ENCODE results near the gene OPHN1.

OPHN1 gene

DNA sequence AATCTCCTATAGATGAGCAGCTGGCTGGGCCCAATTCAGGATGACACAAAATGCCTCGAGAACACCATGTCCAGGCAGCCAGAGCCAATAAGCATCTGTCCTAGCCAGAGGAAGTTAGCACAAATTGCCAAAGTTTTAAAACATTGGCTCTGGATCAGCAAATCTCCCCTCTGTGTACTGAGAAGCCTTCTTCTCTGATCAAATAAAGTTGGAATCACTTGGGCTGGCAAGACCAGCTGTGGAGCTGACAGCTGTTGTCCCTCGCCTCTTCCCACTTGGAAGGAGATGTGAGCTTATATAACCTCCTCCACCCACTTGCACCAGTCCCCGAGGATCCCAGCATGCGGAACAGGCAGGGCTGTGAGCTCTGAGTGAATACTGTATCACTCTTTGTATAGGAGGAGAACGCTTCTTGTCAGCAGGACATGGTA, 183.9 kb downstream of the OPHN1 start:
- no peak for DNase-seq (ENCODE audit: low spot score)

DNA sequence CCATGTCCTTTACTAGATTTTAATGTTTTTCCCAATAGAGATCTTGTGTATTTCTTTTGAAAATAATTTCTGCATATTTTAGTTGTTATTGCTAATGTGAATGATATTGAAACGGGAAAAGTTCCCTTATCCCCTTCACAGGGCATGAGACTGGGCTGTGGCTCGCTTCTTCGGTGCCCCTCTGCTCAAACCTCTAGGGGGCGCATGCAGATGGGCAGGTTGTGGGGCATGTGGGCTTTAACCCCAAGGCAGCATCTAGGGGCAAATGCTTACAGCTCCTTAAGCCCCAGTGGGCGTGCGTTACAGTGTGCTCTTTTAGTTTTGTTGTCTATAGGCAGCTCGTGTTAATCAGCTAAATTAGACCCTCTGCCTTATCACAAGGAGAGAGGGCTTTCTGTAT, 194.7 kb downstream of the OPHN1 start:
- no peak for DNase-seq (ENCODE audit: low spot score)

DNA sequence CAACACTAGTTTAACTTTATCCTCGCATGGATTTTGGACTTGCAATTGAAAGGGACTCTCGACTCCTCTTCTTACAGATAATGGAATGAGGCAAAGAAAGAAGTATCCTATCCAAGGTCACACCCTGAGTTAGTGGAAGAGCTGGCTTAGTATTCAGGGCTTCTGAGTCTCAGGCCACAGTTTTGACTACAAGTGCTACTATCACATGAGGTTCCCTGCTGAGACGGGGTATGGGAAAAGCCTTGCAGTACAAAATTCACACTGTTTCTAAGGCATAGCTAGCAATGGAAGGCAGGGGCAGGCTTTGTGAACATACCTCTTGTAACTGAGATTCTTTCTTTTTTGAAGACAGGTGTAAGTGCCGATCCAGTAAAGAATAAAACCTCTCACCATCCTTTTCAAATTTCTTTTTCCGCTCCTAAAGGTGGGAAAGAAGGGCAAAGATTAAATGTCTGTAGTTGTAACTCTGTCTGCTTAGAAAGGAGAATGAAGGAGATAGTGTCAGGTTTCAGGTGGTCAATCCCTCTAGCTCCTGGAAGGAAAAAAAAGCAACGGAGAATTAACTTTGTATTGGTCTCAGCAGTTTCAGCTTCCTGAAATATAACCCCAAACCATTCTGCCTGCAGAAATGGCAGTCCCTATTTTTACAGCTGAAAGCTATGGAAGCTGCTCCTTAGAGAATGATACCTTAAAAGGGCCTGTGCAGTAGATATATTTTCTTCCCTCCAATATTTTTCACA, 199.0 kb downstream of the OPHN1 start:
- DNase-seq (ENCODE audit: low spot score) = no peak

DNA sequence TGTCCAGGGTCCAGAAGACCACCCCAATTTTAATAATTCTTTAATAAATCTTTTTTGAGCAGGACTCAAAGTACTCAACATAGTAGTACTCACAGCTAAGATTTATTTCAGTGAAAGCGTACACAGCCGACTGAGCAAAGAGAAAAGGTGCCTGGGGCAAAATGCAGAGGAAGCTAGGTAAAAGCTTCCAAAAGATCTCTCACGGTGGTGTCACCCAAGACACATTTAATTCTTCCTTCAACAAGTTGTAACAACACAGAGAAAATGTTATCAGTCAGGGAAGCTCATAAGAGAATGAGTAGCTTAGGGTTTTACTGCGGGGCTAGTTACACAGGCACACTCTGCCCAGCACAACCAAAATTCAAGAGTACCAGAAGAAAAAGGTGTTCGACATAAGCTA, 201.1 kb downstream of the OPHN1 start:
- DNase-seq (ENCODE audit: low spot score) = no peak

DNA sequence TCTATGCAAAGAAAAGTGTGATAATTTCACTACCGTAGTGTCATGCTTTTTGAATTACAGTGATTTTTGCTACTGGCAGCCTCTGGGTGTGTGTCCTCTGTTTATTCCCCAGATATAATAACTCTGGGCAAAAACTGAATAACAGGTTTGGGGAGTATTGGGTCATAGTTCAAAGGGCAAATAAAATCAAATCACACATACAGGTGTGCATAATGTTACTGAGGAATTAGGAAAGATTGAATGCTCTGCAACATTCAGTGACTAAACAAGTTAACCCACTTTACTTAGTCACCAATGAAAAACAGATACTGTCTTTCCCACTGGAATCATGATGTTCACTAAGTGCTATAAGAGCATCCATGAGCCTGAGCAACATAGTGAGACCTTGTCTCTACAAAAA, 224.3 kb downstream of the OPHN1 start:
- no peak for DNase-seq (ENCODE audit: low spot score)

DNA sequence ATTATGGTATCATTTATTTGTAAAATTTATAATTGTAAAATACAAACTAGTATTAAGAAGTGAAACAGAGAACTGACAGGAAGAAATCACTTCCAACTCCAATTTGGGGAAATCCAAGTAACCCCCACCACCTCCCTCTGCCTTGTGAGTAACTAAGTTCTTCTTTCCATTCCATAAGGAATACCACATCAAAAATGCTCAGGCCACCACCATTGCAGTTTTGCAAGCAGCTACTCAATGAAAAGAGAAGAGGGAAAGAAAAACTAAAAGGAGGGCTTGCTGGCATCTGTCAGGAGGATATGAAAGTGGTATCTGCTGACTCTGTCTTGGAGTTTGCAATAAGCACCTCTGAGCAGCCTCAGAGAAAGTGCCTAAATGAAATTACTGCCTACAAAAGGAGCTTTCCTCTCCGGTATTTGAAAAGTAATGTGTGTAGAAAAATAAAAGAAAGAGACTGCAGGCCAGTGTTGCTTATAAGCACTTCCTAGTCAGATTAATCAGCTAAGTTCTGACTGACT, 228.7 kb downstream of the OPHN1 start:
- DNase-seq (ENCODE audit: low spot score) = no peak

DNA sequence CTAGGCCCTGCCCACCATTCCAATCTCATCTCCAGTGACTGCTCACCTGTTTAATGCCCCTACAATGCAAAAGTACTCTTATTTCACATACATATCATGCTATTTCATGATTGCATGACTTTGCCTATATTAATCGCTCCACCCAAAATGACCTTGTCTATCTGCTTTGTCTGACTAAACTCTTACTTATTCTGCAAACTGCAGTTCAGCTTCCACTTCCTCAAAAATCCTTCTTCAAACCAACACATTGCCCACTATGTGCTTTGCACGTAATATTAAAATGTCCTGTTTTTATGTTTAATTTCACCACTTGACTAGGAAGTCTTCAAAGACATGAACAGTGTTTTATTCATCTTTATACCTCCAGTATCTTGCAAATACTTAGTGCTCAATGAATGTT, 229.6 kb downstream of the OPHN1 start:
- DNase-seq (ENCODE audit: low spot score) = no peak

DNA sequence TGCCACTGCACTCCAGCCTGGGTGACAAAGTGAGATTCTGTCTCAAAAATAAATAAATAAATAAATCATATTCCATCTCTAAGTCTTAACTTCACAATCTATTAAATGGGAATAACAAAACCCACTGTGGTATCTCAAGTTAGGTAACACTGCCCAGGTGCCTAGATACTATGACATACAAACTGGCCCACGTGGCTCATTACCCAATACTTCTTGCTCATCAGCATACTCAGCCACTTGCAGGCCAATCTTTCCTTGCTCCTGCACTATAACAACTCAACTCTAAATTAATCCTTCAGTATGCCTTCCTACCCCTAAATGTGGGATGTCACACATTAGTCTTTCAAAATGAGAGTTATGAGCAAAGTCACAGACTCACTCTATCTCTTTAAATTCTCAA, 230.1 kb downstream of the OPHN1 start:
- no peak for DNase-seq (ENCODE audit: low spot score)

DNA sequence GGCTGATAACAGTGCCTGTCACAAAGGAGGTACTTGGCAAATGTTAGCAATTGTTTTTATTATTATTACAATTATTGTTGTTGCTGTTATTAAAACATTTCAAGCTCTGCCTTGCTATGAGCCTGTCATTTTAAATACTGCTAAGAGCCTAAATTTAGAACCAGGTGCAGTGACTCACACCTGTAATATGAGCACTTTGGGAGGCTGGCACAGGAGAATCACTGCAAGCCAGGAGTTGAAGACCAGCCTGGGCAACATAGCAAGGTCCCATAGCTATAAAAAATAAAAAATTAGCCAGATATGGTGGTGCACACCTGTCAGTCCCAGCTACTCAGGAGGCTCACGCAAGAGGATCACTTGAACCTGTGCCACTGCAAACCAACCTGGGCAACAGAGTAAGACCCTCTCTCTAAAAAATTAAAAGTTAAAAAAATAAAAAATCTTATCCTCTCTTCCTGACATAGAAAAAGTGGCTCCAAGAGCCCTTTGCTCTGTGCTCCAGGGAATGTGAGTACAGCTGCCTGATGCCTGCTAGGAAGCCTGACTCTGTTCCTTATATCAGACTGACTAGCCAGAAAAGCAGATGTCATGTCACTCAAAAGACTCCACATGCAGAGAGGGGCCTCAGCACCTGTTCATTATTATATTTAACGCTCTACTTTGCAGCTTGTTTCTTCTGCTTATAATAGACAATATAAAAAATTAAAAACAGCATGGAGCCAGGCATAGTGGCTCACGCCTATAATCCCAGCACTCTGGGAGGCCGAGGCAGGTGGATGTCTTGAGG, 234.0 kb downstream of the OPHN1 start:
- DNase-seq (ENCODE audit: low spot score) = no peak

DNA sequence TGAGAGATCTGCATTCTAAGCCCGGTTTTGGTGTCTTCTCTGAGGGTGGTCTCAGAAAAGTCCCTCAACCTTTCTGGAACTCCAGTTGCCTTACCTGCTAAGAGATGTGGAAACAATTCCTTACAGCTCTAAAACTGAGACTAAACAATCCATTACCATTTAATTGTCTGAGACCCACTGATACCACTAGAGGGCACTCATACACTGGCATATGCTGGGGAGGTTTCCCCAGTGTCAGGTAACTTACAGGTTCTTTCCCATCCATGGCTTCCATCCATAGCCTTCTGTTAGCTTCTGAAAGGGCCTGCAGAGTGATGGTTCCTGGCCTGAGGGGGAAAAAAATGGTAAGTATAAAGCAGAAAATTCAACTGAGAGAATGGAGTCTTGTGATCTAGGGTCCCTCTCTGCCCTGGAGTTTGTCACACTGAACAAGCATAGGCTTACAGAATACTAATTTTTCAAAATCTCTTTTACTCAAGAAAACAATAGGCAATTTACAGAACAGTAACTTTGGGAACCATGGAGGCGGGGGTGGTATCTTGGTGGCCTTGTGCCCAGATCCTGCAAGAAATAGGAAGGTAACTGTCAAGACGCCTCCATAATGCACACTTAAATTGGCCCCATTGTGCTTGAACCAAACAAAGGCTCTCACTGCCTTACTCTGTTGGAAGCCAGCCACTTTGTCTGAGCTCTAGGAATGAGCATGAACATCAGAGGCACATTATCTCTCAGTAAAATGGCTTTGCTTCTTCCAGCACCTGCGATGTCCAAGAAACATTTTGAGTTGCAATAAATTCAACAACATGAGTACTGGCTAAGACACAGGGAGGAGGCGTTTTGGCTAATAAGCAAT, 236.1 kb downstream of the OPHN1 start:
- peak; percentile 42 for DNase-seq (ENCODE audit: low spot score)

DNA sequence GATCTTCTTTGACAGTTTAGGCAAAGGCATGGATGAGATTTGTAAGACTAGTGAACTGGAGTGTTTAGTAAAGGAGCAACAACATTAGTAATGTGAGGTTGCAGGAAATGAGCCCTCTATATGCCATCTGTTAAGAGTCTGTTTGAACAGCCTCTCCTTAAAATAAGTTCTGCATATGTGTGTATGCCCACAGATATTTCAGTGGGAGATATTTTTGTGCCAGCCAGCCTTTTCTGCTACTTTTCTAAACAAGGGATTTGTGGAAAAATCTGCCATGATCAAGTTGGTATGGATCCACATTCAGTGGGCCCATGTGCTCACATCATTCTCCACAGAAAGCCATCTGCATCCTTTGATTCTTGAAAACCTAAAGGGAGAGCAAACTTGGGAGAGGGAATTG, 237.7 kb downstream of the OPHN1 start:
- DNase-seq (ENCODE audit: low spot score) = no peak

DNA sequence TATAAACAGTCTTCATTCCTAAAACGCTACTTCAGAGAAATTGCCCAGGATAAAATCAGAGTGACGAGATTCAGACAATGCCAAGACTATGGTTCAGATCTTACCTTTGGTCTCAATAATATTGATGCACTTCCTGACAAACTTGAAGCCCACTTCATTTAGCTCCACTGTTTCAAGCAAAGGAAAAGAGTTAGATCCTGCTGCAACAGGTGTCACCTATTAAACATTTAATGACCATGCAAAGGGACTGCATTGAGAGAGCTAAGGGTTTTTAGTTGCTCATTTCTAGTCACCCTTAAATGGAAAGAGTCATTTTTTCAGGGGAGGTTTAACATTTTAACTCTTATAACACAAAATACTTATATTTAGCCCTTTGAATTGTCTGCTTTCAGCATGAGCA, 239.5 kb downstream of the OPHN1 start:
- DNase-seq (ENCODE audit: low spot score) = no peak

DNA sequence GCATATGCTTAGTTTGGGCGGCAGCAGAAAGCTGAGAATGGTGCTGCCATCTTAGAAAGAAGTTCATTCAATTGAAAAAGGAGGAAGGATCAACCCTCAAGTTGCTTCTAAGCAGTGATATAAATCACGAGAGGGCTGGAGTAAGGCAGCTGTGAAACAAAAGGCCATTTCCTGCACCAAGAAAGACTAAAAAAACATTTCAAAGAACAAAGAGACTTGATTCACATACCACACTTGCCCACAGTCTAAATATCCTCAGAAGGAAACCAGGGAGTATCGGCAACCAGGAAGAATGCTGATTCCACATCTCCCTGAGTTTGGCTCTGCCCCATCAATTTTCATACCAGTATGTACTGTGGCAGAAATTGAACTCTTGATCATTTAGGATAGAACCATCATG, 240.1 kb downstream of the OPHN1 start:
- DNase-seq (ENCODE audit: low spot score) = no peak

DNA sequence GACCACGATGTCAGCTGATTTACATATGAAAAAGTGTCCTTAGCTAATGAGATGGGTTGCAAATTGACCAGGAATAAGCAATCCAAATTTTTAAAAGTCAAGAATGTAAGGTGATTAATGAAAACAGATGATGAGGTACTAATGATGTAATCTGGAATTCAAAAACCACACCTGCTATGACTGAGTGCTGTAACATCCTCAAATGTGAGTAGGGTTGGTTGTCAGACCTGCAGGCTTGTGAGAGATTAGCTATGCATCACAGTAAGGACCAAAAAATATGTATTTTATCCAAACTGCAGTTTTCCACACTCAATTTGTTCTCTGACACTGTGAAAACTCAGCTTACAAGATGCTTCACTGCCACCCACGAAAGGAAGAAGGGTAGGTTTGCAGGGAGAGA, 242.5 kb downstream of the OPHN1 start:
- DNase-seq (ENCODE audit: low spot score) = no peak

DNA sequence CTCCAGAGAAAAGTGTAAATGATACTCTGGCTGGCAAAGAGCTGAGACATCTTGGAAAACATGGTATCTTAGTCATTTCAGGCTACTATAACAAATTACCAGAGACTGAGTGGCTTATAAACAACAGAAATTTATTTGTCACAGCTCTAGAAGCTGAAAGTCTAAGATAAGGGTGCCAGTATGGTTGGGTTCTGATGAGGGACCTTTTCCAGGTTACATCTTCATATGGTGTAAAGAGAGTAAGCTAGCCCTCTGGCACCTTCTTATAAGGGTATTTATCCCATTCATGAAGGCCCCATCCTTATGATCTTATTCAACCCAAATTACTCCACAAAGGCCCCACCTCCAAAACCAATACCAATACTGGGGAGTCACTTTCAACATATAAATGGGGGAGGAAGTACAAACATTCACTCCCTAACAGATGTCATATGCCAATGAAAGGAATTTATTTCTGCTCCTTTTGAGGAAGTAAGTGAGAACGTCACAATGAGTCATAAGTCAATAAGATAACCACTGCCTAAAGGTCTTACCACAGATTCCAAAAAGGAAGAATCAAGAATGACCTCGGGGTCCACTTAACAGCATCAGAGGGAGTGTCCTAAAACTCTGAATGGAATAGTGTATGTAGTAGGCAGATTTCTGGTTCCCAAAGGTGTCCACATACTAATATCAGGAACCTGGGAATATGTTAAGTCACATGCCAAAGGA, 246.6 kb downstream of the OPHN1 start:
- no peak for DNase-seq (ENCODE audit: low spot score)

DNA sequence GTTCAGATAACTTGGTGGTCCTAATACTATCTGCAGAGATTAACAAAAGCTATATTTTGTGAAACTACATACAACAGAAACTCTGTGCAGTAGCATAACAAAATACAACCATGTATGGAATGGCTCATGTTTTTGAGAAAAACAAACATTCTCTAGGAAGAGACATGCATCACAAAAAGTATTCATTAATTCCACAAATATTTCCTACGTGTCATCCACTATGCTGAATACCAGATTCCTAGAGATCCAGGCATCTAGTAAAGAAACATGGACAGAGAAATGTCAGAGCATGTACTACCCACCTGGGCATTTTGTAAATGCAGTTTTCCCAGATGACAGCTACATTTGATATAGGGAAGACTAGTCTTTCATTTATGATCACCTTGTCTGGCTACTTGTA, 248.1 kb downstream of the OPHN1 start:
- no peak for DNase-seq (ENCODE audit: low spot score)

DNA sequence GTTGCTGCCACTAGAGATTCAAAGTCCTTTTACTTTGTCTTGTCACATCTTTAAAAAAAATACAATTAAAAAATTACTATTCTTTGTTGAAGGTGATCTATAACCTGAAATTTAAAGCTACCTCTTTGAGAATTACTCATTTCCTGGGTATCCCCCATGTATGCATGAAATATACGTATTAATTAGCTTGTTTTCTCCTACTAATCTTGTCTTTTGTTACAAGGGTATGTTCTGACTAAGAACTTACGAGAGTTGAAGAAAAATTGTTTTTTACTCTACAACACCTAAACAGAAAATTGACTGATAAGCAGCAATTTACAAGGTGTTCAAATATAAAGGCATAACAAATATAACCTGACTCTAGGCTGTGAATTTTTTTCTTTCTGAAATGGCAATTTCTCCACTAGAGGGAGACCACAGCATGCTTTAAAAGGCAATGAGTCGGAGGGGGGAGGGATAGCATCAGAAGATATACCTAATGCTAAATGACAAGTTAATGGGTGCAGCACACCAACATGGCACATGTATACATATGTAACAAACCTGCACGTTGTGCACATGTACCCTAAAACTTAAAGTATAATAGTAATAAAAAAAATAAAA, 249.6 kb downstream of the OPHN1 start:
- no peak for DNase-seq (ENCODE audit: low spot score)

DNA sequence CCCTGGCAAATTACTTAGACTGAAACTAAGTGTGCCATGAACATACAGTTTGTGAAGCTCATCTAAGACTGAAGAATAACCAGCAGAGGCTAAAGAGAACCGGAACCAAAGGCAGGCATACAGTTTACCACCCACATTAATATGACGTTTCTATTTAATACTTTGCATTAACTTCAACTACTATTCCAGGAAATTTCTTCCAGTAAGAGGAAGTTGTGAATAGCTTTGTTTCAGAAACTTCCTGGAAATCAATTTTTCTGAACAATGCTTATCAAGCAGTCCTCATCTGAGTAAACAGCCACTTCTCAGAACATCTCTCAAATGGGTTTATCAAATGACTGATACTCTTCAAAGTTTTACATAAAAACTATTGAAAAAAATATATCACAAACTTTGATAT, 252.7 kb downstream of the OPHN1 start:
- no peak for DNase-seq (ENCODE audit: low spot score)

DNA sequence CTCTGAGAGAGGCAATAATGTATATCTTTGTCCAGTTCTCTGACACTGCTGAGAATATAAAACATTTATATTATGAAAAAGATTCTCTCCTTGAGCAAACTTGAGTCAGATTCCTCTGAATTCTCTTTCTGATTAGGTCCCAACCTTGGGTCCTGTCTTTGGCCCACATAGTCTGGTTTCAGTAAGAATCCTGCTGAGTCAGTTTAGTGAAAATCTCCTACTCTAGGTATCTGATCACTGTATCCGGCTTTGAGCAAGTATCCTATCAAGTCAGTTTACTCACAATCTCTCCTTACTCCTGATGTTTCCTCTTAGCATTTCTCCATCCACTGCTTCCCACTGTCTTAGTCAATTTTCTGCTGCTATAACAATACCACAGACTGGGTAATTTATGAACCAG, 253.9 kb downstream of the OPHN1 start:
- DNase-seq (ENCODE audit: low spot score) = no peak

DNA sequence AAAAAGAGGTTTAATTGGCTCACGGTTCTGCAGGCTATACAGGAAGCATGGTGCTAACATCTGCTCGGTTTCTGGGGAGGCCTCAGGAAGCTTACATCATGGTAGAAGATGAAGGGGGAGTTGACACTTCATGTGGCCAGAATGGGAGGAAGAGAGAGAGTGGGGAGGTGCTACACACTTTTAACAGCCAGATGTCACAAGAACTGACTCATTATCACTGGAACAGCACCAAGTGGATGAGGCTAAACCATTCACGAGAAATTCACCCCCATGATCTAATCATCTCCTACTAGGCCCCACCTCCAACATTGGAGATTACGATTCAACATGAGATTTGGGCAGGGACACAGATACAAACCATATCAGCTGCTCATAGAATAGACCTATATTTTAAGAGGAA, 255.8 kb downstream of the OPHN1 start:
- DNase-seq (ENCODE audit: low spot score) = no peak

DNA sequence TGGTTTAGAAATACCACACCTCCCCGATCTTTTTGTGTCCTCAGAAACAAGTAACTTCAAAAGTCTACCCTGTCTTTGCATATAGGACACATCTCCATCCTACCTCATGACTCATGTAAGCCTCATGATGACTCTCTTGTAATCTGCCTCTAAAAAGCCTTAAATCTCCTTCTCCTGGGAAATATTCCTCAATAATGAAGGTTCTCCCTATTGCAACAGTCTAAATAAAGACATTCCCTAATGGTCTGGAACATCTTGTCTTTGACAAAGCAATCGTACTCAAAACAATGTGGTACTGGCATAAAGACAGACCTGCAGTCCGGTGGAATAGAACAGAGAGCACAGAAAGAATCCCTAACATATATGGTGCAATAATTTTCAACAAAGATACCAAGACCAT, 257.7 kb downstream of the OPHN1 start:
- DNase-seq (ENCODE audit: low spot score) = no peak

DNA sequence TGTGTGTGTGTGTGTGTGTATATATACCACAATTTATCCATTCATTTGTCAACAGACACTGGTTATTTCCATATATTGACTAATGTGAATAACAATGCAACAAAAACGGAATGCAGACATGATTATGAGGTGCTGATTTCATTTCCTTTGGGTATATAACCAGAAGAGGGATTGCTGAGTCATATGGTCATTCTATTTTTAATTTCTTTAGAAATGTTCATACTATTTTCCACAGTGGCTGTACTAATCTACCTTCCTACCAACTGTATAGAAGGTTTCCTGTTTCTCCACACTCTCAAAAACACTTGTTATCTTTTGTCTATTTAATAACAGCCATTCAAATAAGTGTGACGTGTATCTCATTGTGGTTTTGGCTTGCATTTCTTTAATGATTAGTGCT, 269.9 kb downstream of the OPHN1 start:
- no peak for DNase-seq (ENCODE audit: low spot score)
